ENCODE data around the gene KISS1R. TPM values are rescaled to one million over a fixed set of nuclear protein-coding genes. Genes with fewer than 3 reads are reported as not detected.

KISS1R gene
- total RNA-seq, 1 experiment from 2014 or later: not detected

DNA sequence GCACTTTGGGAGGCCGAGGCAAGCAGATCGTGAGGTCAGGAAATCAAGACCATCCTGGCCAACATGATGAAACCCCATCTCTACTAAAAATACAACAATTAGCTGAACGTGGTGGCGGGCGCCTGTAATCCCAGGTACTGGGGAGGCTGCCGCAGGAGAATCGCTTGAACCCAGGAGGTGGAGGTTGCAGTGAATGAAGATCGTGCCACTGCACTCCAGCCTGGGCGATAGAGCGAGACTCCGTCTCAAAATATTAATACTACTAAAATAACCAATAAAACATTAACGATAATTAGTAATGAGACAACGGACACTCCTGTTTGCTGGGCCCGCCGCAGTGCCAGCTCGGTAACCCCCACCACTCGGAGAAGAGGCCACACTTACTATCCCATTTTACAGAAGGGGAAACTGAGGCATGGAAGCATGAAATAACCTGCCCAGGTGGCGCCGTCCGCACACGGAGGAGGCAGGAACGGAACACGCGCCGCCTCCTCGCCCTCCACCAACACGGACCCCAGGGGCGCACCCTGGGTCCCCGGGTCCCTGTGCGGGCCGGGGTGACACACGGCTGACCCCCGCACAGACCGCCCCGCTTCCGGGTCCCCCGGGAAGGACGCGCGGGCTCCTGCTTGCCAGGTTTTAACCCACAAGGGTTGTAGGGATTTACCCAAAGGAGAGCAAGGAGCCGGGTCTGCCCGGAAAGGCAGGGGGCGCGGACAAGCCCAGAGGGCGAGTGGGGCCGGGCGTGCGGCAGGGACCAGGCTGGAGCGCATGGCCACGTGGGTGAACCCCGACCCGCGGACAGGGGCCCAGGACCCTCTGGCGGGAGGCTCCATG, 5.7 kb upstream of the KISS1R start:
- no peak for DNase-seq (ENCODE audit: low read depth, low spot score)
- in situ Hi-C loops (cut with HindIII; ENCODE audit: low pct_unique_long_range_greater_than_20kb, low sequenced_read_pairs): no loop called here

DNA sequence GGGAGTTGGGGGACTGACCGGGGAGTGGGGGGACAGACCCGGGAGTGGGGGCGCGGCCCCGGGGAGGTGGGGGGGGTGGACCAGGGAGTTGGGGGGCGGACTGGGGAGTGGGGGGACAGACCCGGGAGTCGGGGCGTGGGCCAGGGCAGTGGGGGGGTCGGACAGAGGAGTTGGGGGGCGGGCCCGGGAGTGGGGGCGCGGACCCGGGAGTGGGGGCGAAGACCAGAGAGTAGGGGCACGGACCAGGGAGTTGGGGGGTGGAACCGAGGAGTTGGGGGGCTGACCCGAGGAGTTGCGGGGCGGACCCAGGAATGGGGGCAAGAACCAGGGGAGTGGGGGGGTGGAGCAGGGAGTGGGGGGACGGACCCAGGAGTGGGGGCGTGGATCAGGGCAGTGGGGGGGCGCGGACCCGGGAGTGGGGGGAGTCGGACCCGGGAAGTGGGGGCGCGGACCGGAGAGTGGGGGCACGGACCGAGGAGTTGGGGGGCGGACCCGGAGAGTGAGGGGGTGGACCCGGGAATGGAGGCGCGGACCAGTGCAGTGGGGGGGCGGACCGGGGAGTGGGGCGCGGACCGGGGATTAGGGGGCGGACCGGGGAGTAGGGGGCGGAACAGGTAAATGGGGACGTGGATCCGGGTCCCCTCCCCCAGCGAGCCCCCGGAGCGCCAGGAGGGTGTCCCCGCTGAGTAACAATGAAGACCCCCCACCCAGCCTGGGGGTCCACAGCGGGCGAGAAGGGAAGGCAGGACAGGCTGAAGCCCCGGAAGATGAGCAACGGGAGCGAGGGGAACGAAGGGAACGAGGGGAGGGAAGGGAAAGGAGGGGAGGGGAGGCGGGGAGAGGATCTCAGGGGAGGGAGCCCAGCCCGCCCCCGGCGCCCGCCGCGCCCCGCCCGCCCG, 4.7 kb upstream of the KISS1R start:
- in situ Hi-C loops (cut with HindIII; ENCODE audit: low pct_unique_long_range_greater_than_20kb, low sequenced_read_pairs): no loop called here
- no peak for DNase-seq (ENCODE audit: low read depth, low spot score)

DNA sequence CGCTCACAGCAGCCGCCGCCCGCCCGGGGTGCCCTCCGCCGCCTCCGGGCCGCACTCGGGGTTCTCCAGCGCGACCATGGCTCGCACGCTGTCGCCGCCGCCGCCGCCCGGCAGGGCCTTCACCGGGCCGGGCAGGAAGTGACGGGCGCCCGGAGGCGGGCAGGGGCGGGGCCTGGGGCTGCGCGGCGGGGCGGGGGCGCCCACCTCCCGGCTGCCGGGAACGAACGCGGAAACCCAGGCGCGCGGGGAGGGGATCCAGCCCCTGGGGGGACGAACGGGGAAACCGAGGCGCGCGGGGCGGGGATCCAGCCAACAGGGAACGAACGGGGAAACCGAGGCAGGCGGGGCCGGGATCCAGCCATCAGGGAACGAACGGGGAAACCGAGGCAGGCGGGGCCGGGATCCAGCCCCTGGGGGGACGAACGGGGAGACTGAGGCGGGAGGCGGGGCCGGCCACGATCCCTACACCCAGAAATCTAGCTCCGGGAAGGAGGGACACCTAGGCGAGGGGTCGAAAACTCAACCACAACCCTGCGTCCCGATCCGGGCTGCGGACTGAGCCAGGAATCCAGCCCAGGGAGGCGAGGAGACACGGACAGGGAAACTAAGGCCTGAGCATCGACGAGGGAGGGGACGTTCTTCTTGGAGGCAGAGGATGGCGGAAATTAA, 3.9 kb upstream of the KISS1R start, which contains the start of gene R3HDM4:
TSS of gene R3HDM4 (minus strand) at position 140 of the 669 bp plus-strand sequence. CDS start at position 78, 62 bp downstream.
- DNase-seq (ENCODE audit: low read depth, low spot score): peak; percentile 43
- in situ Hi-C loops (cut with HindIII; ENCODE audit: low pct_unique_long_range_greater_than_20kb, low sequenced_read_pairs): no loop called here

DNA sequence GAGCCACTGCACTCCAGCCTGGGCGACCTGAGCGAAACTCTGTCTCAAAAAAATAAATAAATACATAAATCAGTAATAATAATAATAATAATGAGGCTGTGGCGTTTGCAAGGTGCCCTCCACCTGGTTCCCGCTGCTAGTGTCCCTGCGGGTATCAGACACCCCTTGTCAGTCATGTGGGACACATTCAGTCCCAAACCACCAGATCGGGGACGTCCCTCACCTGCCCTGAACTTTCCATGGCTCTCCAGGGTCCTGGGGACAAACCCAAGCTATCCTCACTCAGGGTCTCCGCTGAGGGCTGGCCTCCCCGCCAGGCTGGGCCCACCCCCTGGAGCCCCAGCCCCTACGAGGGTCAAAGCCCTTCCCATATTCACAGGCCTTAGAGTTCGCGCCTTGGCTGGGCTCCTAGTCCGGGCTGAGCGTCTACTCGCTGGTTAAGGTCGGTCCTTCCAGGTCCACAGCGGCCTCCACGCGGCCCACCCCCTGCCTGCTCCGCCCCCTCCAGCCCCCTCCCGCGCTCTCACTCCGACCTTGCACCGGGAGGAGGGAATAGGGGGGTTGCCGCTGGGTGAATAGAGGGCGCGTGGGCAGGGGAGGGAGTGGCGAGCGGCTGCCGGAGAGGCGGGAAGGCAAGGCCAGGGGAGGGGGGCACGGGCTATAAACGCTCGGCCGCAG, 349 bp upstream of the KISS1R start:
- in situ Hi-C loops (cut with HindIII; ENCODE audit: low pct_unique_long_range_greater_than_20kb, low sequenced_read_pairs): no loop called here

DNA sequence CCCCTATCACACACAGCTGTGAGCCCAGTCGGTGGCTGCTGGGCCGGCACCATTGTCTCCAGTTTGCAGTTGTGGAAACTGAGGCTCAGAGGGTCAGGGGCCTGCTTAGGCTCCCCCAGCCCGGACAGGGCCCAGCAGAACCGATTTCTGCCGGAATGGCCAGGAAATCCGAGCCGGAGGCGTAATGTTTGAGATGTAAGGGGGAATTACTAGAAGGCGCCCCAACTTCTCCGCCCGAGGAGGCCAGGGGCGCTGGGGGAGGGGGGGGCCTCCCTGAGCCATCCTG, 962 bp downstream of the KISS1R start:
- no peak for DNase-seq (ENCODE audit: low read depth, low spot score)
- in situ Hi-C loops (cut with HindIII; ENCODE audit: low pct_unique_long_range_greater_than_20kb, low sequenced_read_pairs): no loop called here

More for the DNA sequence above, 349 bp upstream of the KISS1R start:
- DNase-seq (ENCODE audit: low read depth, low spot score): no peak

DNA sequence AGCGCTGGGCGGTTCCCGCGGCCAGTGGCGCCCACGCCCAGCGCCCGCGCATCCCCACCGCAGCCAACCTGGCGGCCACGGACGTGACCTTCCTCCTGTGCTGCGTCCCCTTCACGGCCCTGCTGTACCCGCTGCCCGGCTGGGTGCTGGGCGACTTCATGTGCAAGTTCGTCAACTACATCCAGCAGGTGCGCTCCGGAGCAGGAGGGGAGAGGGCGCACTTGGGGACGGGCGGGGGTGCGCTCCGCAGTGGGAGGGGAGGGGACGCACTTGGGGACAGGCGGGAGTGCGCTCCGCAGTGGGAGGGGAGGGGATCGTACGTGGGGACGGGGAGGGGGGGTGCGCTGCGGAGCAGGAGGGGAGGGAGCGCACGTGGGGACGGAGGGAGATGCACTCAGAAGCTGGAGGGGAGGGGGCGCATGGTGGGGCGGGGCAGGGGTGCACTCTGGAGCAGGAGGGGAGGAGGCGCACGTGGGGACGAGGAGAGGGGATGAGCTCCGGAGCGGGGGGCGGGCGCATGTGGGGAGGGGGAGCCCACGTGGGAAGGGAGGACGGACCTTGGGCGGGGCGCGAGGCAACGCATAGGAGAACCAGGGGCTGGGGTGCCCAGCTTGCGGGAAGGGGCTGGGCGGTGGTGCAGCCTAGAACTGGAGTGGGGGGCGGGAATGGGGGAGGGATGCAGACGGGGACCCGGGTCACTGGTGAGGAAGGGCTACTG, 1.5 kb downstream of the KISS1R start:
- DNase-seq (ENCODE audit: low read depth, low spot score): no peak
- in situ Hi-C loops (cut with HindIII; ENCODE audit: low pct_unique_long_range_greater_than_20kb, low sequenced_read_pairs): no loop called here

DNA sequence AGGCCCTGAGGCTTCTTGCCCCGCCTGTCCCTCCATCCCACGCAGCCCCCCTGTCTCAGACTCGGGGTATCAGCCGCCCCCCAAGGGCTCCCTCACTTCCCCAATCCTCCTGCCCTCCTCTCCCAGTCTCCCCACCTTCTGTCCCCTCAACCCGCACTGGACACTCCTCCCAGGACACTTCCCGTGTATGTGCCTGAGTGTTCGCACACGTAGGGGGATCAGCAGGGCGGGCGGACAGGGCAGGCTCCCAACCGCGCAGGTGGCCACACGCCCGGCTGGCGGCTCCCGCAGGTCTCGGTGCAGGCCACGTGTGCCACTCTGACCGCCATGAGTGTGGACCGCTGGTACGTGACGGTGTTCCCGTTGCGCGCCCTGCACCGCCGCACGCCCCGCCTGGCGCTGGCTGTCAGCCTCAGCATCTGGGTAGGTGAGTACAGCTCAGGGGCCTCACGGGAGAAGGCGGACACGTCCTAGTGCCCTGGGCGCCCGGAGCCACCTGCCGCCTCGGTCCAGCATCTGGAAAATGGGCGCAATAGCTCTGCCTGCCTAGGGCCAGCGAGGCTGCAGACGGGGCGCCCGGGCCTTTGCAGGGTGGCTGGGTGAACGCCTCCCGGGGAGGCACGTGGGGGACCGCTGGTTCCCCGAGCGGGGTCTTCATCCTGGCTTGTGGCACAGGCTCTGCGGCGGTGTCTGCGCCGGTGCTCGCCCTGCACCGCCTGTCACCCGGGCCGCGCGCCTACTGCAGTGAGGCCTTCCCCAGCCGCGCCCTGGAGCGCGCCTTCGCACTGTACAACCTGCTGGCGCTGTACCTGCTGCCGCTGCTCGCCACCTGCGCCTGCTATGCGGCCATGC, 2.3 kb downstream of the KISS1R start:
- no peak for DNase-seq (ENCODE audit: low read depth, low spot score)
- in situ Hi-C loops (cut with HindIII; ENCODE audit: low pct_unique_long_range_greater_than_20kb, low sequenced_read_pairs): no loop called here

DNA sequence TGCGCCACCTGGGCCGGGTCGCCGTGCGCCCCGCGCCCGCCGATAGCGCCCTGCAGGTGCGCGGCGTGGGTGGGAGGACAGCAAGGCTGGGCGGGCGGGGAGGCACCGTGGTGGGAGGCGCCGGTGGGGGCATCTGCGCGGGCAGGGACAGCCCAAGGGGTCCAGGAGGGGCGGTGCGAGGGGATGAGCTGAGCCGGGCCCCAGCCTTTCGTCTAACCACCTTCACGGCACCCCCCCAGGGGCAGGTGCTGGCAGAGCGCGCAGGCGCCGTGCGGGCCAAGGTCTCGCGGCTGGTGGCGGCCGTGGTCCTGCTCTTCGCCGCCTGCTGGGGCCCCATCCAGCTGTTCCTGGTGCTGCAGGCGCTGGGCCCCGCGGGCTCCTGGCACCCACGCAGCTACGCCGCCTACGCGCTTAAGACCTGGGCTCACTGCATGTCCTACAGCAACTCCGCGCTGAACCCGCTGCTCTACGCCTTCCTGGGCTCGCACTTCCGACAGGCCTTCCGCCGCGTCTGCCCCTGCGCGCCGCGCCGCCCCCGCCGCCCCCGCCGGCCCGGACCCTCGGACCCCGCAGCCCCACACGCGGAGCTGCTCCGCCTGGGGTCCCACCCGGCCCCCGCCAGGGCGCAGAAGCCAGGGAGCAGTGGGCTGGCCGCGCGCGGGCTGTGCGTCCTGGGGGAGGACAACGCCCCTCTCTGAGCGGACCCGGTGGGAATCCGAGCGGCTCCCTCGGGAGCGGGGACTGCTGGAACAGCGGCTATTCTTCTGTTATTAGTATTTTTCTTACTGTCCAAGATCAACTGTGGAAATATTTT, 3.1 kb downstream of the KISS1R start:
- in situ Hi-C loops (cut with HindIII; ENCODE audit: low pct_unique_long_range_greater_than_20kb, low sequenced_read_pairs): no loop called here
- DNase-seq (ENCODE audit: low read depth, low spot score): no peak

DNA sequence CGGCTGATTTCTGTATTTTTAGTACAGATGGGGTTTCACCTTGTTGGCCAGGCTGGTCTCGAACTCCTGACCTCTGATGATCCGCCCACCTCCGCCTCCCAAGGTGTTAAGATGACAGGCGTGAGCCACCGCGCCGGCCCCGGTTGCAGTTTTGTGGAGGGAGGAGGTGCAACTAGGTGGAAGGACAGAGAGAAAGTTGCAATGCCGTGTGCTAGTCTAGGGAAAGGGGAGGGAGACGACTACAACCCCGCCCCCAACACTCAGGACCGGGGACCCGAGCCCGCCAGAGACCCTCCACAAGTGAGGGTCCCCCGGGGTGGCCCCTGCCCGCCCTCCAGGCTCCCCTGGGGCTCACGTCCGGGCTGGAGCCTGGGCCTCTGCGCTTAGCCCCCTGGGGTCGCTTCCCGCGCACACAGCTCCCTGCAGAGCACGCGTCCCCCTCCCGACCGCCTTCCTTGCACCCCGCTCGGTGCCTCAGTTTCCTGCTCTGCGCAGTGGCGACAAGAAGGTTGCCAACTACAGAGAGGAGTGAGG, 7.5 kb downstream of the KISS1R start:
- in situ Hi-C loops (cut with HindIII; ENCODE audit: low pct_unique_long_range_greater_than_20kb, low sequenced_read_pairs): no loop called here
- DNase-seq (ENCODE audit: low read depth, low spot score): no peak

DNA sequence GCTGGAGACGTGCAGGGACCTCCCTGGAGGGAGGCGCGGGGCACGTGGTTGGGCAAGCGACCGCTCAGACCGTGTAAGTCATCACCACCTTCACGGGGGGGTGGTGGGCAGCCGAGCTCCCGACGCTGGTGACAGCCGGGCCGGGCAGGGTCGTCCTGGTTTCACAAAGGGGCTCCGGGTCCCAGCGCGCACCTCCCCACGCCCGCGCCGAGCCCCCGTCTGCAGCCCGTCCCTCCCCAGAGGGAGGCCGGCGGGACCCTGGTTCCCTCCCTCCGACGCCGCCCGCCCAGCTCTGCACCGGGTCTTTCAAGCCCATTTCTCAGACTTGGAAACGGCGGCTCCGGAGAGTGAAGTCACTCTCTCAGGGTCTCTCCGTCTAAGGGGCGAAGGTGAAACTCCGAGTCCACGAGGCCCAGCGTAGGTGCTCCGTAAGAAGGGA, 8.0 kb downstream of the KISS1R start:
- peak; percentile 62 for DNase-seq (ENCODE audit: low read depth, low spot score)
- in situ Hi-C loops (cut with HindIII; ENCODE audit: low pct_unique_long_range_greater_than_20kb, low sequenced_read_pairs): no loop called here

DNA sequence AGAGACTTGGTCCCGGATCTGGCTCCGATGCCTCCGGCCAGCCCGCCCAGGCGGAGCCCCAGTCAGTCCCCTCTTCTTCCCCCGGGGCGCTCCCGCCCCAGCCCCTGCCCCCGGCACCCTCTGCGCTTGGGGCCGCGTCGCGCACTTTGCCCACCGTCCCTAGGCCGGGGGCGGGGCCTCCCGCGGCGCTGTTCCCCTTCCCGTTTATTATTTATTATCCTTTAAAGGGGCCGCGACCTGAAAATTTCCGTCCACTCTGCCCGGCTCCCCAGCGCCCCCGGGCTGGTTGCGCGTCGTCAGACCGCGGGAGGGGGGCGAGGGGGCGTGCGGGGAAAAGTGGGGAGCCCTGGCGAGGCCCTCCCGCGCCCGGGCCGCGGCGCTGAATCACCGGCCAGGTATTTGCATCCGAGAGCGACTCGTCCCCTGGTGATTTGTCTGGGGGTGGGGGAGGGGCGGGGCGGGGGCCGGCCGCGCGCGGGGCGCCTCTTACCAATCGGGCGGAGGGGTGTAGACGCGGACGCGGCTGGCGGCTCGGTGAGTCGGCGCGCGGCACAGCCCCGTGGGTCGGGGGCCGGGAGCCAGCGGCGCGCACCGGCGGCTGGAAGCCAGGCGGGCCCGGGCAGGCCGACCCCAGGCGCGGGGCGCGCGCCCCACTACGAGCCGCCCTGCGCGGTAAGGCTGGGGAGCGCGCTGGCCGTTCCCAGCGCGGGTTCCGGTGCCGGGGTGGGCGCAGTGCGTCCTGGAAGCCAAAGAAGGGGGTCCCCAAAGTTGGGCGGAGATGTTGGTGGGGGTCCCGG, 8.6 kb downstream of the KISS1R start, which contains the start of gene ARID3A:
TSS of gene ARID3A (plus strand) at position 510 of the 797 bp plus-strand sequence. CDS start 3,494 bp downstream, outside the sequence.
- DNase-seq (ENCODE audit: low read depth, low spot score): peak; percentile 69
- in situ Hi-C loops (cut with HindIII; ENCODE audit: low pct_unique_long_range_greater_than_20kb, low sequenced_read_pairs): no loop called here

DNA sequence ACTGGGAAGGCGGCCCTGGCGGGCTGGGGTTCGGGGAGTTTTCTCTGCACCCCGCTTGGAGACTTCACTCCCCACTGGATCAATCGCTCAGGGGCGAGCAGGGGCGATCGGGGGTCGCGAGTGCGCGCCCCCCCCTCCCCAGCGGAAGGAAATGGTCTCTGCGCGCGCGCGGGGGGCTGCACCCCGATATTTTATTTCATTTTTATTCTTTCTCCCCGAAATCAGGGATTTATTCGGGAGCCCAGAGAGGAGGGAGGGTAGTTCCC, 9.1 kb downstream of the KISS1R start:
- in situ Hi-C loops (cut with HindIII; ENCODE audit: low pct_unique_long_range_greater_than_20kb, low sequenced_read_pairs): no loop called here
- DNase-seq (ENCODE audit: low read depth, low spot score): no peak

DNA sequence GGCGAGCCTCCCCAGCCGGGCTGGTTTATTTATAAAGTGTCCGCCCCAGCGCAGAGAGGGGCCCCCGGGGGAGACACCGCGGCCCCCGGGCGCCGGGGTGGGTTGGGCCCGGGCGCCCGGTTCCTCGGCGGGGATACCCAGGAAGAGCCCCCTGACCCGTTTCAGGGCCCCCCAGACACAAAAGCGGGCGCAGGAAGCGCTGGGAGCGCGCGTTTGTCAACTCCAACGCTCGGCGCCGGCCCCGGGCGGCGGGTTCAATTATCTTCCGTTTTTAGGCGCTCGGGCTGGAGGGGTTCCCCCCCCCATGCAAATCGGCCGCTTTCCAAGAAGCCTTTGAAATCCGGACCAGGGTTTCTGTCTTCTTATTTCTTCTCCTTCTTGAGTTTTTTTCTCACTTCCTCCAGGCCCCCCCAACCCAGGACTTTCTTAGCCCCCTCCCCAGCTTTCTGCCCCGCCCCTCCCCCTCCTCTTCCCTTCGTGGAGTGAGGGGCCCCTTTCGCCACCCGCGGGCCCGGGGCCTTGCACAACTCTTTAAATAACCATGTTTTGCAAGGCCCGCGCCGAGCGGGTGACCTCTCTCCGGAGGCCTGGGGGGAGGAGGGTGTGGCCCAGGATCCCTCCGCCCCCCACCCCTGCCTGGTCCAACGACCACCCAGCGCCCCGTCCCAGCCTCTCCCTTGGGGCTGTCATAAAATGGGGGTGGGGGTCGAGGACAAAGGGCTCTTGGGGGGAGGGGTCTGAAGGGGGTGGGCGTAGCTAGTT, 9.6 kb downstream of the KISS1R start:
- DNase-seq (ENCODE audit: low read depth, low spot score): no peak
- in situ Hi-C loops (cut with HindIII; ENCODE audit: low pct_unique_long_range_greater_than_20kb, low sequenced_read_pairs): no loop called here

DNA sequence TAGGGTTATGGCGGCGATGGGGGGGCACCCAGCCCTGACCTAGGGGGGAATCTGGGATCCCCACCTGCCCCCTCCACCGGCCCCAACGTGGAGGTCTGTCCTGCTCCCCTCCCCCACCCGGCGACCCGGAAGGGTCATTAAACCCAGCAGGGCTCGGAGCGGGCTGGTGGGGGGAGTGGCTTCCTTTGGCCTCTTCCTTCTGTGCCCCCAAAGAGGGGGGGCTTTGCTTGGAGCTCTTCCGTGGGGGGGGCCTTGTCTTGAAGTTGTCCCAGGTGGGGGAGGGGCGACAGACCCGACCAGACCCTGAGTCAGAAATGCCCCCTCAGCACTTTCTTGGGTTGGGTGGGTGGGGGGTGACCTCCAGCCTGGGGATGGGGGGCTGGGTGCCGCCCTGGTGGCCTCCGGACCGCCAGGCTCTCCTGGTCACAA, 10.2 kb downstream of the KISS1R start:
- in situ Hi-C loops (cut with HindIII; ENCODE audit: low pct_unique_long_range_greater_than_20kb, low sequenced_read_pairs): no loop called here
- DNase-seq (ENCODE audit: low read depth, low spot score): no peak

Data from SK-MEL-5 (cell line).